Measurements from ENCODE around the gene TMEM50A.
"Not testable (repeated sequence)": the region's sequence is repeated elsewhere in the genome, so short reads cannot be mapped to it uniquely, and the experiment has no call there.

DNA sequence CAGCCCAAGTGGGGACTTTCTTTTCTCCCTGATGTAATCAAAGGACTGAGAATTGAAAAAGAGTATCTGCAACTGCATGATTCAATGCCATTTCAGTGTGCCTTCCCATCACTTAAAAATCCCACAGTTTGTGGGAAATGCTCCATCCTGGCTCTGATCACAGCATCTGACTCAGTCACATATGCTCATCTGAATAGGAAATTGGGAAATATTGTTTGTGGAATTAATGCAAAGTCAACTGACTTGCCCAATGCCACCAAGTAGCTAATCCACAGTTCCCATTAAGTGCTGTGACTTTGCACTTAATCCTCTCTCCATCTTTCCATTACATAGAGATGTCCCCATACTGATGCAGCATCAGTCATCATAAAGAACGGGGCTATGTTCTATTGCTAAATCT, 45.0 kb downstream of the TMEM50A start:
- TF ChIP-seq, protein P1, sequence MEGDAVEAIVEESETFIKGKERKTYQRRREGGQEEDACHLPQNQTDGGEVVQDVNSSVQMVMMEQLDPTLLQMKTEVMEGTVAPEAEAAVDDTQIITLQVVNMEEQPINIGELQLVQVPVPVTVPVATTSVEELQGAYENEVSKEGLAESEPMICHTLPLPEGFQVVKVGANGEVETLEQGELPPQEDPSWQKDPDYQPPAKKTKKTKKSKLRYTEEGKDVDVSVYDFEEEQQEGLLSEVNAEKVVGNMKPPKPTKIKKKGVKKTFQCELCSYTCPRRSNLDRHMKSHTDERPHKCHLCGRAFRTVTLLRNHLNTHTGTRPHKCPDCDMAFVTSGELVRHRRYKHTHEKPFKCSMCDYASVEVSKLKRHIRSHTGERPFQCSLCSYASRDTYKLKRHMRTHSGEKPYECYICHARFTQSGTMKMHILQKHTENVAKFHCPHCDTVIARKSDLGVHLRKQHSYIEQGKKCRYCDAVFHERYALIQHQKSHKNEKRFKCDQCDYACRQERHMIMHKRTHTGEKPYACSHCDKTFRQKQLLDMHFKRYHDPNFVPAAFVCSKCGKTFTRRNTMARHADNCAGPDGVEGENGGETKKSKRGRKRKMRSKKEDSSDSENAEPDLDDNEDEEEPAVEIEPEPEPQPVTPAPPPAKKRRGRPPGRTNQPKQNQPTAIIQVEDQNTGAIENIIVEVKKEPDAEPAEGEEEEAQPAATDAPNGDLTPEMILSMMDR (conservative IDR thresholded peaks at IDR 0.05; ENCODE audit: low read depth, low read length): not testable (repeated sequence)
- TF ChIP-seq EZH2 (IDR thresholded peaks at IDR 0.05; ENCODE audit: low read length, unreplicated experiment); EZH2phosphoT487 (IDR thresholded peaks at IDR 0.05; ENCODE audit: borderline replicate concordance, low read length): not testable (repeated sequence)

All from PC-3 (cell line).